ENCODE data around the gene NOTCH1. TPM values are rescaled to one million over a fixed set of nuclear protein-coding genes. Genes with fewer than 3 reads are reported as not detected.

The NOTCH1 gene
- total and polyA plus RNA-seq, 2 of the 13 experiments (the other 11 are each of a cell fraction or from before 2014, with no cell fraction given) = 0.09 to 0.35 TPM

DNA sequence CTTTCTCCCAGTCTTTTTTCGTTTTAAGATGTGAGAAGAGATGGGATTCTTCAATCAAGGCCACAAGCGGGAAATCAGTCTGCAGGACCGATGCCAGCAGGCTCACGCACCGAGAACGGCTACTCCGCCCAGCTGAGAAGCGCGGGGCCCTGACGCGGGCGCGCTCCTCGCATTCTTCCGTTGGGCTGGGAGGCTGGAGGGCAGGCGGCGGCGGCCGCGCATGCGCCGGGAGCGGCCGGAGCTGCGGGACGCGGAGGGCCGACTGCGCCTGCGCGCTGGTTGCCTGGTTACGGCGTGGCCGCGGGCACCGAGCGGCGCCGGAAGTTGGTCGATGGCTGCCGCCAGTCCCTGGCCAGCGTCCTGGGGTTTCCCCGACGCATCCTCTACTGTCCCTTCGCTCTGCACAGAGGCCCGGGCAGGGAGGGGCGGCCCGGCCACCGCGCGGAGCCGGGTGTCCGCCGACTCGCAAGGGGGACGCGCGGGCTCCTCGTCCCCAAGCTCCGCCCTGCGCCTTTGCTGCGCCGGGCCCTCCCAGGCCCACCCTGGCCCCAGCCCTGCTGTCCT is 62.2 kb downstream of the NOTCH1 start (continued):
- TF ChIP-seq, protein P1, sequence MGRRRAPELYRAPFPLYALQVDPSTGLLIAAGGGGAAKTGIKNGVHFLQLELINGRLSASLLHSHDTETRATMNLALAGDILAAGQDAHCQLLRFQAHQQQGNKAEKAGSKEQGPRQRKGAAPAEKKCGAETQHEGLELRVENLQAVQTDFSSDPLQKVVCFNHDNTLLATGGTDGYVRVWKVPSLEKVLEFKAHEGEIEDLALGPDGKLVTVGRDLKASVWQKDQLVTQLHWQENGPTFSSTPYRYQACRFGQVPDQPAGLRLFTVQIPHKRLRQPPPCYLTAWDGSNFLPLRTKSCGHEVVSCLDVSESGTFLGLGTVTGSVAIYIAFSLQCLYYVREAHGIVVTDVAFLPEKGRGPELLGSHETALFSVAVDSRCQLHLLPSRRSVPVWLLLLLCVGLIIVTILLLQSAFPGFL (CRISPR knock-in tag; IDR thresholded peaks at IDR 0.05) = no peak
- peak; percentile 16; the same call in 1 of the 2 replicates for TF ChIP-seq KDM2A (CRISPR knock-in tag; IDR thresholded peaks at IDR 0.05; ENCODE audit: borderline replicate concordance, low read depth)
- no peak for TF ChIP-seq MNT (IDR thresholded peaks at IDR 0.05)
- TF ChIP-seq CHCHD3 (CRISPR knock-in tag; IDR thresholded peaks at IDR 0.05) = no peak
- no peak for TF ChIP-seq MXD3 (CRISPR knock-in tag; IDR thresholded peaks at IDR 0.05)

- peaks cover 14 to 21% of the 10 kb centered on the region in 2 experiments; a peak in 3 of 5 replicates for H3K27me3 ChIP-seq (ENCODE audit: control insufficient read depth in 1 of 2, insufficient read depth in 2 of 2, low read length in 2 of 2)
- peak within 1 kb of the TSS; percentile 94 for H3K4me2 ChIP-seq (ENCODE audit: low read depth, low read length)
- peak; percentile 43 for ATAC-seq
- no peaks in the 10 kb centered on the region for H3K9me3 ChIP-seq (ENCODE audit: low read length)
- WGBS (ENCODE audit: low lambda C conversion rate) = 2% methylated on average over 49 of the region's 109 CpGs
- BruUV-seq (replicated peaks) = no TSS peak
- no peak for FAIRE-seq
- in situ Hi-C loops (cut with HindIII; ENCODE audit: extremely low pct_ligation_motif_present, low pct_unique_long_range_greater_than_20kb) (no loop called here), intact Hi-C loops (cut with micrococcal nuclease; ENCODE audit: unreplicated experiment) (no loop called here)
- ChIA-PET CTCF (ENCODE audit: low intra/inter-chr PET ratio, low total read pairs) (no interaction called here), POLR2A (interaction anchor here (0.6 to 3.5 kb wide), 2 partner anchors 73 to 143 kb away, joined by 3 to 25 read pairs; no protein-coding TSS in a partner anchor)
- peaks cover 42% of the 10 kb centered on the region for H3K4me1 ChIP-seq (ENCODE audit: insufficient read depth, low read length)
- H3K4me3 ChIP-seq (replicated peaks in 1 of 3; ENCODE audit: insufficient read depth in 1 of 3, low read depth in 2 of 3, low read length in 3 of 3) = peak within 1 kb of the TSS; percentile 79 to 98 (median 87)
- H2AFZ ChIP-seq (ENCODE audit: low read length) = no peak within 1 kb of the TSS
- peak within 1 kb of the TSS; percentile 100 for H3K27ac ChIP-seq (ENCODE audit: extremely low read length, insufficient read depth, low read length)
- DNase-seq (ENCODE audit: low spot score) = peak; percentile 89
- H4K20me1 ChIP-seq (ENCODE audit: insufficient read depth, low read length) = peaks cover 40% of the 10 kb centered on the region
- peaks cover 39% of the 10 kb centered on the region for H3K79me2 ChIP-seq (ENCODE audit: insufficient read depth, low read length)
- peak within 1 kb of the TSS; percentile 99 for H3K9ac ChIP-seq (ENCODE audit: insufficient read depth, low read depth, low read length)
- peaks cover 6 to 17% of the 10 kb centered on the region in 2 experiments; a peak in 4 of 5 replicates for H3K36me3 ChIP-seq (replicated peaks in 1 of 2; ENCODE audit: control insufficient read depth in 1 of 2, insufficient read depth in 2 of 2, low read length in 2 of 2)
- peak; percentile 85 for TF ChIP-seq SP5 (CRISPR knock-in tag; IDR thresholded peaks at IDR 0.05; ENCODE audit: borderline replicate concordance, low read depth)
- TF ChIP-seq, protein P2, sequence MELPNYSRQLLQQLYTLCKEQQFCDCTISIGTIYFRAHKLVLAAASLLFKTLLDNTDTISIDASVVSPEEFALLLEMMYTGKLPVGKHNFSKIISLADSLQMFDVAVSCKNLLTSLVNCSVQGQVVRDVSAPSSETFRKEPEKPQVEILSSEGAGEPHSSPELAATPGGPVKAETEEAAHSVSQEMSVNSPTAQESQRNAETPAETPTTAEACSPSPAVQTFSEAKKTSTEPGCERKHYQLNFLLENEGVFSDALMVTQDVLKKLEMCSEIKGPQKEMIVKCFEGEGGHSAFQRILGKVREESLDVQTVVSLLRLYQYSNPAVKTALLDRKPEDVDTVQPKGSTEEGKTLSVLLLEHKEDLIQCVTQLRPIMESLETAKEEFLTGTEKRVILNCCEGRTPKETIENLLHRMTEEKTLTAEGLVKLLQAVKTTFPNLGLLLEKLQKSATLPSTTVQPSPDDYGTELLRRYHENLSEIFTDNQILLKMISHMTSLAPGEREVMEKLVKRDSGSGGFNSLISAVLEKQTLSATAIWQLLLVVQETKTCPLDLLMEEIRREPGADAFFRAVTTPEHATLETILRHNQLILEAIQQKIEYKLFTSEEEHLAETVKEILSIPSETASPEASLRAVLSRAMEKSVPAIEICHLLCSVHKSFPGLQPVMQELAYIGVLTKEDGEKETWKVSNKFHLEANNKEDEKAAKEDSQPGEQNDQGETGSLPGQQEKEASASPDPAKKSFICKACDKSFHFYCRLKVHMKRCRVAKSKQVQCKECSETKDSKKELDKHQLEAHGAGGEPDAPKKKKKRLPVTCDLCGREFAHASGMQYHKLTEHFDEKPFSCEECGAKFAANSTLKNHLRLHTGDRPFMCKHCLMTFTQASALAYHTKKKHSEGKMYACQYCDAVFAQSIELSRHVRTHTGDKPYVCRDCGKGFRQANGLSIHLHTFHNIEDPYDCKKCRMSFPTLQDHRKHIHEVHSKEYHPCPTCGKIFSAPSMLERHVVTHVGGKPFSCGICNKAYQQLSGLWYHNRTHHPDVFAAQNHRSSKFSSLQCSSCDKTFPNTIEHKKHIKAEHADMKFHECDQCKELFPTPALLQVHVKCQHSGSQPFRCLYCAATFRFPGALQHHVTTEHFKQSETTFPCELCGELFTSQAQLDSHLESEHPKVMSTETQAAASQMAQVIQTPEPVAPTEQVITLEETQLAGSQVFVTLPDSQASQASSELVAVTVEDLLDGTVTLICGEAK (IDR thresholded peaks at IDR 0.05) = no peak
- TF ChIP-seq, protein P2 (CRISPR knock-in tag; IDR thresholded peaks at IDR 0.05) = 0 out of 2 replicates have a peak, but pooled peaks have one; percentile 4
- no peak for TF ChIP-seq ZNF7 (CRISPR knock-in tag; IDR thresholded peaks at IDR 0.05)
Observed at GRCh38 chr9:136482793-136483588, 62.9 kb downstream of the NOTCH1 start, which contains the start of gene SEC16A. Gene SEC16A (minus strand): TSS chr9:136483040. CDS start chr9:136477615, 5,425 bp downstream.
